ENCODE measurements around the gene XG.
A peak's percentile ranks its signal among the peaks of the same experiment; 100 is the strongest.
"Not testable (repeated sequence)": the region's sequence is repeated elsewhere in the genome, so short reads cannot be mapped to it uniquely, and the experiment has no call there.

Gene XG

GRCh38 chrX:2751874-2752300, at the start of gene XG:
TSS of gene XG (plus strand) at chrX:2752040. CDS start at chrX:2752275, 235 bp downstream.
- DNase-seq (ENCODE audit: low spot score), result not testable (repeated sequence)

GRCh38 chrX:2703991-2704369, 47.9 kb upstream of the XG start:
- DNase-seq (ENCODE audit: low spot score), result no peak

DNA sequence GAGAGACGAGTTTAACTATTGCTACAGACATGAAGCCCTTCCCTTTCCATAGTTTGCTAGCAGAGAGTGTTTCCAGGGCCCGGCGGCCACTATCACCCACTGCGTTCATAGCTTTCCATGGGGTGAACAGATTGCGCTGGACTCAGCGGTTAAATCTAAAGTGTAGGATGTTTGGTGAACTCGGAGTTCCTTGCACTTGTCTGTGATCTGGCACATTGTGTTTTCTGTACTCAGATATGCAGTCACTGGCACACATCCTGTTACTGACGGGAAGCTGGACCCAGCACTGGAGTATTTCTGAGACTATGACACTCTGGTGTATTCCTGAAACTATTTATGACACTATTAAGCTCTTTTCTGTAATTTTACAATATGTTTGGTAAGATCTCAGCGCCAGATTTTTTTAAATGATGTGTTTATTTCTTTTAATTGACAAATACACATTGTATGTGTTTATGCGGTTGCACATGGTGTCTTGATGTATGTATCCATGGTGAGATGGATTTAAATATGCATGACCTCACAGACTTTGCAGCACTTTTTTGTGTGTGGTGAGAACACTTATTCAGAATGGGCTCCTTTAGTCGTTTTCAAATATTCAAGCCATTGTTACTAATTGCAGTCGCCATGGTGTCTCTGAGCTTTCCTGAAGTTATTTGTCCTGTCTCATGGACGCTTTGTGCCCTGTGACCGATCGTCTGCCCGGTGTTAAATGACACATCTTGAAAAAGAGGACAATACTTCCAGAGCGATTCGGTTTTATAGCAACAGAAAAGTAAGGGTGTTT, 46.6 kb upstream of the XG start:
- no peak for DNase-seq (ENCODE audit: low spot score)

DNA sequence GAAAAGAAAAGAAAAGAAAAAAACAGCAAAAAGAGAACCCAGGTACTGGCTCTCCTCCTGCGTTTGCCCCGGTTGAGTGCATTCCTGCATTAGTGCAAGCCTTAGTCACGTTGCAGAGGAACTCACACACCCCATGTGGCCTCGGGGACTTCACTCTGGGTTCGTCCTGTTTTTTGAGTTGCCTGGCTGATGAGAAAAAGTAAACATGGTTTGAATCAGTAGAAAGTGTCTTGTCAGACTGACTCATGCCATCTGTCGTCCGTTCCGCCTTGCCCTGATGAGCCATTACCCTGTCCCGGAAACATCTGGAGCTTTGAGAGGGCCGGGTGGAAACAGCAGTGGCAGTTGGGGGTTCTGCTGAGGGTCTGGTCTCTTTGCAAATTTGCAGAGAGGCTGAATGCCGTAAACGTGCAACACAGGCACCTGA, 44.5 kb upstream of the XG start:
- peak; percentile 85 for DNase-seq (ENCODE audit: low spot score)

DNA sequence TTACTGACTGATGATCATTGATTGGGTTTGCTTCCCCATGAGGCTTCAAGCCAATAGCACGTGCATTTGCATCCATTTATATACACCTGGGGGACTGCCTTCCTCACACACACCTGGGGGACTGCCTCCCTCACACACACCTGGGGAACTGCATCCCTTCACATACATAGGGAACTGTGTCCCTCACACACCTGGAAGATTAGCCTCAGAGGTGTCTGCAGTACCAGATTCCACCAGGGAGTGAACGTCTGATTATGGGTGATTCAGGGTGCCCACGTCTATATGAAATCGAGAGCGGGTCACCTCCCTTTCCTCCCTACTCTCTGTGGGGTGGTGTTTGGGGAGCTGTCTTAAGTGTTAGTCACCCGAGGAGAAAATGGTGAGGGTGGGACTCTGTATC, 43.8 kb upstream of the XG start:
- no peak for DNase-seq (ENCODE audit: low spot score)

DNA sequence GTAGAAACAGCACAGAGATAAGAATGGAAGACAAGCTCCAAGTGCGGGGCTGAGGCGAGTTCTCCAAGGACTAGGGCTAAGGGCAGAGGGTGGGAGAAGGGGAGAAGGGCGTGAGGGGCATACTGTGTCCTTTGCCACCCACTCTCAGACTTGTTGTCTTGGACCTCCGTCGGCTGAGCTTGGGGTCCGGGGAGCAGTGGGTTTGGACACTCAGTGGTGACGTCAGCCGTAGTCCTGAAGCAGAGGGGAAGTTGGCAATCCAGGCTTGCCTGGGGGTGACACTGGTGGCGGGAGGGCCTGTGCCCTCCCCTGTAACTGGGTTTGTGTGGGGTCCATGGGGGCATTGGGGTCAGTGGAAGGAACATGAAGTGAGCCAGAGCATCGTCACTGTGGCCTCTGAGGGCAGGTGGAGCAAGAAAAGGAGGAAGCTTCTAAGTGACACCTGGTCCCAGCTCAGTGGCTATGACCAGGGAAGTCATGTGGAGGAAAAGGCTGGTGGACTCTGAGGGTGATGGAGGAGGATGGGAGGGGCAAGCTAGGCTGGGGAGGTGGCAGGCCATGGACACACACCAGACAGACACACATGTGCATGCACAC, 43.1 kb upstream of the XG start:
- DNase-seq (ENCODE audit: low spot score), result no peak

- DNase-seq (ENCODE audit: low spot score), result no peak
Measured at GRCh38 chrX:2709556-2709955, 42.3 kb upstream of the XG start.

- DNase-seq (ENCODE audit: low spot score), result peak; percentile 82
Measured at GRCh38 chrX:2710041-2710840, 41.6 kb upstream of the XG start.

DNA sequence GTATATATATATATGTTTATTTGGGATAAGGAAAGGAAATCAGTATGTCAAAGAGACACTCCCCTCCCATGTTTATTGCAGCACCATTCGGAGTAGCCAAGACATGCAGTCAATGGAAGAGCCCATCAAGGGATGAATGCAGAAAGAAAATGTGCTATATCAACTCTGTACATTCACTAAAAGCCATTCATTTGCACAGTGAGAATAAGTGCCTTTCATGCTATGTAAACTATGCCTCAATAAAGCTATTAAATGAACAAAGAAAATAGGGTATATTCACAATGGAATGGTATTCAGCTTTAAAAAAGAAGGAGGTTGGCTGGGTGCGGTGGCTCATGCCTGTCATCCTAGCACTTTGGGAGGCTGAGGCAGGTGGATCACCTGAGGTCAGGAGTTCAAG, 40.4 kb upstream of the XG start:
- DNase-seq (ENCODE audit: low spot score), result no peak

- DNase-seq (ENCODE audit: low spot score), result no peak
Measured at GRCh38 chrX:2712428-2712827, 39.4 kb upstream of the XG start.

- no peak for DNase-seq (ENCODE audit: low spot score)
Measured at GRCh38 chrX:2712890-2713840, 38.7 kb upstream of the XG start.

DNA sequence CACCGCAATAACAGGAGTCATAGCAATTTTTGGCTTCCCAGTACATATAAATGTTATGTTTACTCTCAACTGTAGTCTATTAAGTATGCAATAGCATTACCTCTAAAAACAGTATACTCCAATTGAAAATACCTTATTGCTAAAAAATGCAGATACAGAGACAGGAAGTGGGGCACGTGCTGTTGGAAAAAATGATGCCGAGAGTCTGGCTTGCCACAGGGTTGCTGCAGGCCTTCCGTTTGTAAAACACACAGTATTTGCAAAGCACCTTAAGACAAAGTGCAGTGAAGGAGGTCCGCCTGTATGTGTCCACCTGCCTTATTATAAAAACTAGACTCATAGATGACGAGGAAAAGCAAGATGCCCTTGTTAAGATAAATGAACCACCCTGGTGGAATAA, 37.3 kb upstream of the XG start:
- no peak for DNase-seq (ENCODE audit: low spot score)

- no peak for DNase-seq (ENCODE audit: low spot score)
Measured at GRCh38 chrX:2715066-2715600, 36.7 kb upstream of the XG start.

DNA sequence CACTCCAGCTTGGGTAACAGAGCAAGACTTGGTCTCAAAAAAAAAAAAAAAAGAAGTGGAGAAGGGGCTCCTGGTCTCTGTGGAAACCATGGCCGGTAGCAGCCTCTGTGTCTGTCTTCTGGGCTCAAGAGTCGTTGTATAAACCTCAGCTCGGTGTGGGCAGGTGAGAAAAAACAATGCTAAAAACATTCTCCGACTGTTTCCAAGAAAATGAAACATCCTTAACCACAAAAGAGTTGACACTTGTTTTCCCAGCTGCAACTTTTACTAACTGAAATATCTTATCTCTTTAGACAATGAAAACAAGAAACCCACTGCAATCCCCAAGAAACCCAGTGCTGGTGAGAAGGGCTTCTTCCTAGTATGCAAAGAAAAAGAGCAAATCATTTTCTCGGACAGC, 34.5 kb upstream of the XG start:
- no peak for DNase-seq (ENCODE audit: low spot score)

- no peak for DNase-seq (ENCODE audit: low spot score)
Measured at GRCh38 chrX:2718821-2719220, 33.0 kb upstream of the XG start.

DNA sequence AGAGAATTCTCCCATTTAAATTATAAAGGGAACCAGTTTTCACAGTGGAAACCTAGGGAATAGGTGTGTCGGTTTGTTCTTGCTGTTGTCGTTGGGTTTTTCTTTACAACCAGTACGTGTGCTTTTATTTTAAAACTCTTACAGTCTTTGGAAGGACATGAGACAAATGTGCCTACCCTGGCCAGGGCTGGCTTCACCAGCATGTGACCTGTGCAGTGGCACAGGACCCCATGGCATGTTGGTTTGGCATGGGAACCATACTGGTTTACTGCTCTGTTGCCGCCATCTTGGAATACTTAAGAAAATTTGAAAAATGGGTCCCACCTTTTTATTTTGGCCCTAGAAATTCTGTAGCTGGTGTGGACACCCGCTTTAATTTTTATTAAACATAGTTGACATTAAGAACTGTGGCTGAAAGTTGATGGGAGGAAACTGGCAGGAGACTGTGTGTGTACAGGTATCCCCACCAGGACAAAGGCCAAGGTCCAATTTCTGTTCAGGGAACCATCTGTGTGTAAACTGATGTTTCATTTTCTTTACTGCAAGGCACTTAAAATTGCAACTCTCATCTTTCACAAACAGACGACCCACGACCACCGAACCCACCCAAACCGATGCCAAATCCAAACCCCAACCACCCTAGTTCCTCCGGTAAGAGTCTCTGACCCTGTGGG, 31.9 kb upstream of the XG start:
- DNase-seq (ENCODE audit: low spot score), result no peak

DNA sequence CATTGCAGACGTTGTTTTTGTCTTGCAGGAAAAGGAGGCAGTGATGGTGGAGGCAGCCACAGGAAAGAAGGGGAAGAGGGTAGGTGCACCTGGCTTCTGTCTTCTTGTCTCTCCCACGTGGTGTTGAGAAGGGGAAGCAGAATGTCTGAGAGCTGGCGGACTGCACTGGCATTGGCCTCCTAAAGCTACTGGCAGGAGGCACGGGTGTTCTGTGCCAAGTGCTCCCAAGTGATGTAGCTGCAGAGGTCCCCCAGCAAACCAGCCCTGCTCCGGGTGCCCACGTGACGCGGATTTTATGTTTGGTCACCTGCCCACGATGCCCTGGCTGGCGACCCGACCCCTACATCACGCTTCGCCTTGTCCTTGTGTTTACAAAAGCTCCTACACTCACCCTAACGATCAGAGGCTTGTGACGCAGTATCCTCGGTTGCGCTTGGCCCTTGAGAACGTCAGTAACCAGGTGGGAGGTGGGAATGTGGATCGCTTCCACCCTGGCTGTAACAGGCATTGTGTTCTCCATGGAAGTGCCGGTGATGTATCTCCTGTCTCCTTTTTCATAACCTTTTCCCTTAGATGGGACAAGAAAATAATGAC, 28.5 kb upstream of the XG start:
- no peak for DNase-seq (ENCODE audit: low spot score)

GRCh38 chrX:2727264-2727663, 24.6 kb upstream of the XG start:
- DNase-seq (ENCODE audit: low spot score), result not testable (repeated sequence)

GRCh38 chrX:2732076-2732475, 19.8 kb upstream of the XG start:
- DNase-seq (ENCODE audit: low spot score), result no peak

- DNase-seq (ENCODE audit: low spot score), result no peak
Measured at GRCh38 chrX:2732649-2733048, 19.2 kb upstream of the XG start.

DNA sequence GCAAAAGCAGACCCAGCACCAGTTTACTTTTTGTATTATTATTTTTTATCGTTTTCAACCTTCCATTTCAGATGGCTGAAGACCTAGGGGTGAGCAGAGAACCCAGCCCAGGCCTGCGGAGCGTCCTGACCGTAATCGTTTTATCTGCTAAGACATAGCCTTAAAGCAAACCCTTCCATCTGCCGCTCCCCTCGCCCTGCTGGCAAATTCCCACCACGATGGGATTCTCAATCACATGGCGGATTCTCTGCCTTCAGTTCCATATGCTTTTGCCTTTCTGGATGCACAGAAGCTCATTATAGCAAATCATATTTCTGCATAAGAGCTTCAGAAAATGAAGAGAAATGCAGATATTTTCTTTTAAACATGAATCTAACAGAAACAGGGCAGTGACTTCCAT, 18.6 kb upstream of the XG start:
- DNase-seq (ENCODE audit: low spot score), result no peak
